RCC 7860 (cell line): ENCODE results near the gene FKBP1B.
"Not testable (repeated sequence)": the region's sequence is repeated elsewhere in the genome, so short reads cannot be mapped to it uniquely, and the experiment has no call there.

Experiments used
- DNase-seq: peaks from one replicate; pipeline ENCODE4 v3.0.0-alpha.2; 2015; ENCODE audit warnings: low spot score
- FAIRE-seq: peaks from 2 replicates; lab custom pipeline; 2012; peaks lifted over from hg19 to GRCh38; lab: Jason Lieb, UNC

FKBP1B gene

DNA sequence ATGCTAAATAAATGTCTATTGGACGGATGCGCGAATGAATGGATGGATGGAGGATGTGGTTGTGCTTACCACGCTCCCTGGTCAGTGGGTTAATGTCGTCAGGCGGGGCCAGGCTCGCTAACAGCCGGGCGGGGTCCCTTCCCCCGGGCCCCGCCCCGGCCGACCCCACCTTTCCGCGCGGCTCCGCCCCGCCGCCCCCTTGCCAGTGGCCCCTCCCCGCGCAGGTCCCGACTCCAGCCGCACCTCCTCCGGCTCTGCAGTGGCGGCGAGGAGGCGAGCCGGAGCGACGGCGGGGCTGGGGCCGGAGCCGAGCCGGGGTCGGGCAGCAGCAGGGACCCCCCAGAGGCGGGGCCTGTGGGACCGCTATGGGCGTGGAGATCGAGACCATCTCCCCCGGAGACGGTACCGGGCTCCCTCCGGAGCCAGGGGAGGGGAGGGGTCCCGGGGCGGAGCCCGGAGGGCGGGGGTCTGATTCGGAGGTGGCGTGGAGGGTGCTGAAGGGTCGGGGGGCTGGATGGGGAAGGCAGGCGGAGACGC is at the start of gene FKBP1B:
Gene FKBP1B, plus strand, starts transcription at position 257 of the 537 bp plus-strand sequence. Its CDS starts 109 bp downstream, at position 366.
- DNase-seq (peak; percentile 38), FAIRE-seq (no peak)

DNA sequence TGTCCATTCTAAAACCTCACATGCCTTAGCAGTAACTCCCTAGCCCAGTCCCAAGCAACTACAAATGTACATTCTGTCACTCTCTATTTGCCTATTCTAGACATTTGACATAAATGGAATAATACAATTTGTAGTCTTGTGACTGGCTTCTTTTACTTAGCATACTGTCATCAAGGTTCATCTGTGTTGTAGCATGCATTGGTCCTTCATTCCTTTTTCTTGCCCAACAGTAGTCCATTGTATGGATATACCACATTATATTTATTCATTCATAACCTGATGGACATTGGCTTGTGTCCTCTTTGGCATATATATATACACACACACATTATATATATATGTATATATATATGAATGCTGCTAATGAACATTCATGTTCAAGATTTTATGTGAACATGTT is 41.8 kb upstream of the FKBP1B start:
- FAIRE-seq = no peak
- no peak for DNase-seq

DNA sequence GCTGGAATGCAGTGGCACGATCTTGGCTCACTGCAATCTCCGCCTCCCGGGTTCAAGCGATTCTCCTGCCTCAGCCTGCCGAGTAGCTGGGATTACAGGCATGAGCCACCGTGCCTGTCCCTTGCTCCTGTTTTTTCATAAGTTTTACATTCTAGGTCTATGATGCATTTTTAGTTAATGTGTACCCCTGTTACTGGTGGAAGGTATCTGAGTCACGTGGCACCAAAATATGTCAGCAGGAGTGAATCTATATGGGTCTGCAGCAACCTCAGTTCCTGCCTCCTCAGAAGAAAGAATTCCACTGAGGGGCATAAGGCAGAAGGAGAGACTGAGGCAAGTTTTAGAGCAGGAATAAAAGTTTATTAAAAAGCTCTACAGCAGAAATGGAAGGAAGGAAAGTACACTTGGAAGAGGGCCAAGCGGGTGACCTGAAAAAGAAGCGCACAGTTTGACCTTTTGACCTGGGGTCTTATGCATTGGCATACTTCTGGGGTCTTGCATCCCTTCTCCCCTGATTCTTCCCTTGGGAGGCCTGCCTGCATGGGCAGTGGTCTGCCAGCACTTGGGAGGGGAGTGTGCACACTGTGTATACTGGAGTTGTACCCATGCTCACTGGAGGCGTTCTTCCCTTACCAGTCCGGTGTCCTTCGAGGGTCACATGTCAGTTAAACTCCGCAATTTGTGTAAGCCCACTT is 40.7 kb upstream of the FKBP1B start:
- FAIRE-seq = no peak
- DNase-seq = peak; percentile 60

DNA sequence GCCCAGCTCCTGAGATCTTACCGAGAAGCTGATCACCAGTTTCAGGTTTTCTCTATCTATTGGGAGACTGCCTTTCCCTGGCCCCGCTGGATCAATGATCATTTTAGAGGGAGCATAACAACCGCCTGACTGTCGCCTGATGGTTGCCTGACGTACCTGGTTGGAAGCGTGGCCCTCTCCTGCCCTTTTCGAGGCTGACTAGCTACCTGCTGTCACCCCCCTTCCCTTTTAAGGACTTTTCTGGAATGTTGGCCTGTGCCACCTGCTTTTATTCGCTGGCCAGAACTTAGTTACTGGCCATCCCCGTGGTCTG is 40.2 kb upstream of the FKBP1B start:
- DNase-seq (no peak), FAIRE-seq (no peak)

DNA sequence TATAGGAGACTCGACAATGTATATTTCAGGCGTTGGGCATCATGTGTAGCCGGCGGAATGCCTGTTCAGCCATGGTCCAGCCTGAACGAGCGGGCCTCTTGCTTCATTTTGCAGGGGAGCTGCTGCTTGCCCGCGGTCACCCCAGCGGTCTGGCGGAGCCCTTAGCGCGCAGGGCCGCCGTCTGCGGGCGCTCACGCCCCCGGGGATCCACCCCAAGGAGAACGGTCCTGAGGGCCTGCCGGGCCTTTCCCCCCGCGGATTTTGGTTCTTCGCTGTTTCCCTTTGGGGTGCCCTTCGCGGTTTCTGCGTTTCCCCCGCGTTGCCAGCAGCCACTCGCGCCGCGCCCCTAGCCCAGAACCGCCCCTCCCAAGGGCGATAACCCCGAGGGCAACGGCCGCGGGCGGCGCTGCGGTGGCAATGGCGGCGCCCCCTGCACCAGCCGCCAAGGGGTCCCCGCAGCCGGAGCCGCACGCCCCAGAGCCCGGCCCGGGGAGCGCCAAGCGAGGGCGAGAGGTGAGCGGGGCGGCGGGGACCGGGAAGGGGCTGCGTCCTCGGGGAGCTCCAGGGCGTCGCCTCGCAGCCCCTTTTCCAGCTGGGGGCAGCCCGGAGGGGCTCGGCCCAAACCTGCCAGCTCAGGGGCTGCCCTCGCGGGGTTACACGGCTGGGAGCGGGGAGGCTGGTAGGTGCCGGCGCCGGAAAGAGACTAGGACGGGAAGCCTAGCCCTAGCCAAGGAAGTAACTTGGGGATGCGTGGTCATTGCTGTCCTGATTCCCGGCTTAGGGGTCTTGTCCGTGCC is 39.7 kb upstream of the FKBP1B start, which contains the start of gene MFSD2B:
Gene MFSD2B, plus strand, starts transcription at position 406 of the 797 bp plus-strand sequence. Its CDS starts 12 bp downstream, at position 418.
- FAIRE-seq (no peak), DNase-seq (no peak)

DNA sequence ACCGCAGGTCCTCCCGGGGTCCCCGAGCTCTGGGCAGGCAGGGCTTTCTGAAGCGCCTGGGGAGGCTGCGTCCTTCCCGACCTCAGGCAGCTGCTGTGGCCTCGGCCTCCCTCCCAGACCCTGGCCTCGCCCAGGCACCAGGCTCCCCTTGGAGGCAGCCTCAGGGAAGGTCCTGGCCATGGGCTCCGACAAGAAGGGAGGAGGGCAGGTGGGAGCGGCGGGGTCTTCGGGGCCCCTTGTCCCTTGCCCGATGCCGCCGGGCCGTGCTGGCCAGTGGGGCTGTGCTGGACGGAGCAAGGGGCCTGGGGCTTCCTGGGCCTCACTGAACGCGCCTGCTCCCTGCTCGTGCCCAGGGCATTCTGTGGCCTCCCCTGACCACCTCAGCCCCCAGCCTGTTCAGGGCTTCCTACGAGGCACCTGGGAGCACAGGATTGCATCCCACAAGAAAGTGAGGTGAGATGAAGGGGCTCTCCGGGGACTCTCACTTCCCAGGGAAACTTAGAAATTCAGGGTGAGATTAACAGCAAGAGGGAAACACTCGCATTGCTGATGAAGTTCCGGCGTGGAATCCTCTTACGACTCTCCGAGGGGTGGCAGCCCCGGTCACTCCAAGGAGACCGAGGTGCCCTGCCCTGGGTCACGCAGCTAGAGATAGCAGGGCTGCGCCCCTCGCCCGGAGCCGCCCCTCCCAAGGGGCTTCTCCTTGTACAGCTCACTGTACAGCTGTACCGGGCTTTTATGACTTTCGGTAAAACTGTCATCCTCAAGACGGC is 38.9 kb upstream of the FKBP1B start:
- FAIRE-seq (no peak), DNase-seq (no peak)

DNA sequence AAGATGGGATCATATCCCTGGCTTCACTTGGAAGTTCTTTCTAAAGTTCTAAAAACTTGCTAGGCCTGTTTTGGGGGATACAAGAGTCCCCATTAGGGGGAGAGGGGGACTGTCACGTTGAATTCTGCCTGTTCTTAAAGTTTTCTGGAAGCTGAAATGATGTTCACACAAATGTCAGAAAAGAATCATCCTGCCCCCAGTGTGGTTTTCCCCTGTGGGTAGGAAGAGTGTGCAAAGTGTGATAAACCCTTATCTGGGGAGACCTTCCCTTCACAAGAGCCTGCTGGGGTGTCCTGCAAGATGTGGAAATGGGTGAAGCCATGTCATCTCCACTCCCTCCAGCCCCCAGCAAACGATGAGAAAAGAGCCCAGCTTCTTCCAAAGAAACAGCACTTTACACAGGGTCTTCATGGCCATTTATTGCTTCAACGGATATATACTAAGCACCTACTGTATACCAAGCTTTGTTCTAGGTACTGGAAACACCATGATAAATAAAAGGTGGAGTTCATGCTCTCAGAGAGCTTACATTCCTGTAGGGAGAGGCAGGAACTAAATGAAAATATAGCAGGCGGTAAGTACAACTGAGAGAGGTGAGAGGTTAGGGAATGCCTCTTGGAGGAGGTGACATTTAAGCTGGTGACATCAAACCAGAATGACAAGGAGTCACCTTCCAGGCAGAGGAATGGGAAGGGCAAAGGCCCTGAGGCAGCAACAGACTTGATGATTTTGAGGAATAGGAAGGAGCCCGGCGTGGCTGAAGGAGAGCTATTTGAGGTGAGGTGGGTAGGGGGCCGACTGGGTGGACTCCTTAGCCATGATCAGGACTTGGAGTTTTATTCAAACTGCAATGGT is 38.1 kb upstream of the FKBP1B start:
- FAIRE-seq = no peak
- no peak for DNase-seq

DNA sequence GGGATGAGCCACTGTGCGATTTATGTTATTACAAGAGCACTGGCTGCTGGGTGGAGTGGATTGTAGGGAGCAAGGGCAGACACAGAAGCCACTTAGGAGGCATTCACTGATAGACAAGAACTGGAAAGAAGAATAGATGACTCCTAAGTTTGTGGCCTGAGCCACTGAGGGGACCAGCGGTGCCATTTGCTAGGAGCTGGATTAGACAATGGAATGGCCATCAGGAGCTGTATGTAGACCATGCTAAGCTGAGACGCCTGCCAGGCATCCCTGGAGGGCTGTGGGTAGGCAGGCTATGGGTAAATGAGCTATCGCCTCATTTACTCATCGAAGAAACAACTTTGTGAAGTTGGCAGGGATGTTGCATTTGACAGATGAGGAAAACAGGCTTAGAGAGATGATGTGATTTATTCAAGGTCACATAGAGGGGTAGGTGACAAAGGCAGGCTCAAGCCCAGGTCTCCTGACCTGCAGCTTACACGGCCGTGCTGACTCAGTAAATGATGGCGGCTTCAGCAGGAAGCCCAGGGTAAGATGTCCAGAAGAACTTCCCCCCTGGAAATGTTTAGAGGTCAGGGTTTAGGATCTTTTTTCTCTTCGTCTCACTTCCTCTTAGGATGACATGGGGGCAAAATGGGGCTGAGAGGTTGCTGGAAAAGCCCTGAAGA is 36.9 kb upstream of the FKBP1B start:
- DNase-seq = no peak

DNA sequence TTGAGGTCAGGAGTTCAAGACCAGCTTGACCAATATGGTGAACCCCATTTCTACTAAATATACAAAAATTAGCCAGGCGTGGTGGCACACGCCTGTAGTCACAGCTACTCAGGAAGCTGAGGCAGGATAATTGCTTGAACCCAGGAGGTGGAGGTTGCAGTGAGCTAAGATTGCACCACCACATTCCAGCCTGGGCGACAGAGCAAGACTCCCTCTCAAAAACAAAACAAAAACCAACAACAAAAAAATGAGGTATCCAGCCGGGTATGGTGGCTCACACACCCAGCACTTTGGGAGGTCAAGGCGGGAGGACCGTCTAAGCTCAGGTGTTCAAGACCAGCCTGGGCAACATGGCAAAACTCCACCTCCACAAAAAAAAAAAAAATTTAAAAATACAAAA is 34.6 kb upstream of the FKBP1B start:
- DNase-seq, FAIRE-seq: not testable (repeated sequence)

More for the DNA sequence above, 36.9 kb upstream of the FKBP1B start:
- FAIRE-seq = no peak

DNA sequence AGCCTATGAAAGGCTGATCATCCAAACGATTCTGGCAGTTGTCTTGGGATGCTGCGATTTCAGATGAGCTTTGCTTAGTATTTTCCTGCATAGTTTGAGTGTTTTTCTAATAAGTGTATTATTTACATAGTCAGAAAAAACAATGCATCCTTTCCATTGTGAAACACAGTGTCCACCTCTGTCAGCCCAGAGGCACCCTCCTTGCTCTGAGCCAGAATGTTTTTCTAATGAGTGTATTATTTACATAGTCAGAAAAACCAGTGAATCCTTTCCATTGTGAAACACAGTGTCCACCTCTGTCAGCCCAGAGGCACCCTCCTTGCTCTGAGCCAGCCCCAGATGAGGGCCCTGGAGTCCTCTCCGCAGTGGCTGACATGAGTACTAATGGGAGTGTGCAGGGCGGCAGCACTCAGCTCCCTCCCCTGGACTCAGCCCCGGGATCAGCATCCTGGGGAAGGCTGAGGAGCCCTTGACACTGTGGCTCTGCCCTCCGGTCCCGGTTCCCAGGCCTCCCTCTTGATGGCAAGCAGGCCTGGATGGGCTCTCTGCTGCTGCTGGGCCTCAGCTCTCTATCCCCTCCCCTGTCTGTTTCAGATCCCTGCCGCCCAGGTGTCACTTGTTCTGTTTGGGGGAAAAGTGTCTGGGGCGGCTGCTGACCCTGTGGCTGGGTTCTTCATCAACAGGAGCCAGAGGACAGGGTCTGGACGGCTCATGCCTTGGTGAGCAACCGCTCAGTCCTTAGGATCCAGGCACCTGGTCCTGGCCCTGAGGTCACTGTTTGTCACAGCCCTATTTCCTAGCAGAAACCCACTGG is 33.8 kb upstream of the FKBP1B start:
- peak; percentile 64 for DNase-seq
- no peak for FAIRE-seq

DNA sequence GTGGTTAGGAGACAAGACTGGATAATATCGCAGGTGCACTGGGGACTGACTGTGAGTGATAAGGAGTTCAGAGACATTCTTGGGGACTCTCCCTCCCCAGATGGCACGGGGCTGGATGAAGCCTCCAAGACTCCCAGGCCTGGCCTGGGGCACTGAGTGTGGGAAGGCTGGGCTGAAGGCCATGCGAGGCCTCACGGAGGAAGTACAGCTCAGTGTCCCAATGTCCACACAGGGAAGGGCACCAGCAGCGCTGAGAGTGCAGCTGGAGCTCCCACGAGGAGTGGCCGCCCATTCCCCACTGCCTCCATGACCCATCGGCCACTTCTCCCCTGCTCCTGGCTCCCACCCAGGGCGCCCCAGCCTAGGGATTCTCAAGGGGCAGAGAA is 33.2 kb upstream of the FKBP1B start:
- FAIRE-seq = no peak
- DNase-seq = no peak

DNA sequence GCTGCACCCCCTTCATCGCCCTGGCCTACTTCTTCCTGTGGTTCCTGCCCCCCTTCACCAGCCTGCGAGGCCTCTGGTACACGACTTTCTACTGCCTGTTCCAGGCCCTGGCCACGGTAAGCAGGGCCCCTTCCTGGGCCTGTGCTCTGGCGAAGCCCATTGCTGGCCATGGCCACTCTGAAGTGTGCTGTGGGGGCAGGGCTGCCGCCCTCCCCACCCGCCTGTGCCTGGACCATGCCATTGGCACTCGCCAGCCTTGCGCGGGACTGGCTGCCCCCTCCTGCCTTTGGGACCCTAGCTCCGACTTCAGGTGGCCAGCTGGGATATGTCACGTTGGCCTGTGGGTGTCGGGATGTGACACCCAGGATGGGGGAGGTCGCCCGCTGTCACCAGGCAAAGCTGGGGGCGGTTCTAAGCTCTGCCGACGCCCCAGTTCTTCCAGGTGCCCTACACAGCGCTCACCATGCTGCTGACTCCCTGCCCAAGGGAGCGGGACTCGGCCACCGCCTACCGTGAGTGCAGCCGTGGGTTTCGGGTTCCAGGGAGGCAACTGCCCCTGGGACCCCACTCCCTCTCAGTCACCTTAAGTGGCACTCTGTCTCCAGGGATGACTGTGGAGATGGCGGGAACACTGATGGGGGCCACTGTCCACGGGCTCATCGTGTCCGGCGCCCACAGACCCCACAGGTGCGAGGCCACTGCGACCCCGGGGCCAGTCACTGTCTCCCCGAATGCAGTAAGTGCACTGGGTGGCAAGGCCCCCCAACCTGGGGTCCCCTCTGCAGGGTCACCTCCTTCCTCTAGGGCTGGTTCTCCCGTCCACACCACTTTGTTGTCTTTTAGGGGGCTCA is 32.5 kb upstream of the FKBP1B start:
- FAIRE-seq = no peak
- DNase-seq = no peak

DNA sequence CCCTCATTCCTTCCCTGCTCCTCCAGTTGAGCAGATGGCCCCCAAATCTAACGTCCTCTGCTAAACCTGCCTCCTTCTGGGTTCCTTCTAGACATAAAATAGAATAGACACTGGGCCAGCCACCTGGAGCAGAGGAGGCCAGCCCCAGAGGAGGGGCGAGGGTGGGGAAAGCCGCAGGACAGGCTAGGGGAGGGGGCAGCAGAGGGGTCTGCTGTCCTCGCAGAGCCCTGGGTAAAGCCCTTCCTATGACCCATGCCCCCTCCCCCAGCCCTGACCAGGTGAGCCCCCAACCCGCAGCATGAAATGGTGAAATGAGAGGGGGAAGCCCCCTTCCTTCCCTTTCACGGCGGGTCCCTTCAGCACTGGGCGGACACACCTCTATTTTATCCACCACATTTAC is 31.8 kb upstream of the FKBP1B start:
- no peak for DNase-seq
- no peak for FAIRE-seq

DNA sequence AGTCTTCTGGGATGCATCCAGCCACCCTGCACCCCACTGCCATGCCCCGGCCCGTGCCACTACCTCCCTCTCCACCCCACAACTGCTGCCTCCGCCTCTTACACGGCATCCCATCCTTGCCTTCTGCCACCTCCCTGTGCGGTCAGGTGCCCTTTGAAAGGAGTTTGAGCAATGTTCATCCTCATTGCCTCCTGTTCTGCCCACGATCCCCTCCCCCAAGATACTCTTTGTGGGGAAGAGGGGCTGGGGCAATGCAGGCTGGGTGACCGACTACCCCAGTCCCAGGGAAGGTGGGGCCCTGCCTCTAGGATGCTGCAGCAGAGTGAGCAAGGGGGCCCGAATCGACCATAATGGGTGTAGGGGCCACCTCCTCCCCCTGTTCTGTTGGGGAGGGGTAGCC is 31.3 kb upstream of the FKBP1B start:
- DNase-seq = no peak
- no peak for FAIRE-seq

DNA sequence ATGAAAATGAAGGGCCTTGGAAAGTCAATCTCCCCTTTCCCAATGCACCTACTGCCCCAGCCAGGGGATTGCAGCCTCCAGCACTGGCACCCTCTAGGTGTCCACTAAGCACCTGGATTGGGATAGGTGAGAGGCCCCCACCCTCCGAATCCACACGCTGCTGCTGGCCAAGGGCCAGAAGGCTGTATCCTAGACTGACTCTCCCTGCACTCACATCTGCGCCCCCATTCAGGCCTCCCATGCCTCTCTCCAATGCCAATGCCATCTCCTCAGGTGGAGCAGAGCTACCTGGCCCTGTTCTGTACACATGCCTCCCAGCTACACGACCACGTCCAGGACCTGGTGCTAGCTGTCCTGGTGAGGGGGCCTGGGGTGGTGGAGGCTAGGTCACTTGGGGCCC is 29.8 kb upstream of the FKBP1B start:
- no peak for DNase-seq
- FAIRE-seq = no peak

DNA sequence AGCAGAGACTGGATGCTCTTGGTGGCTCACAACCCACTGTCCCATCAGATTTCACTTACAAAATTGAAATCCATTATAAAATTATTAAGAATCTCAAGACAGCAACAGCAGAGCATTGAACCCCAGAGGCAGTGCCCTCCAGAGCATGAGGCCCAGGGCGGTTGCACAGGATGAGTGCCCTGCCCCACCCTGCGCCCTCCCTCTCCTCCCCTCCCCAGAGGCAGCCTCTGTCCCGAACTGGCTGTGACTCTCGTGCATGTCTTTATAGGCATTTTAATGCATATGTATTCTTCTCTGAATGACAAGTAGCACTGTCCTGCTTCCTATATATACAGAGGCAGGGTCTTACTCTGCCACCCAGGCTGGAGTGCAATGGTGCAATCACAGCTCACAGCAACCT is 29.3 kb upstream of the FKBP1B start:
- DNase-seq = no peak
- FAIRE-seq = no peak

DNA sequence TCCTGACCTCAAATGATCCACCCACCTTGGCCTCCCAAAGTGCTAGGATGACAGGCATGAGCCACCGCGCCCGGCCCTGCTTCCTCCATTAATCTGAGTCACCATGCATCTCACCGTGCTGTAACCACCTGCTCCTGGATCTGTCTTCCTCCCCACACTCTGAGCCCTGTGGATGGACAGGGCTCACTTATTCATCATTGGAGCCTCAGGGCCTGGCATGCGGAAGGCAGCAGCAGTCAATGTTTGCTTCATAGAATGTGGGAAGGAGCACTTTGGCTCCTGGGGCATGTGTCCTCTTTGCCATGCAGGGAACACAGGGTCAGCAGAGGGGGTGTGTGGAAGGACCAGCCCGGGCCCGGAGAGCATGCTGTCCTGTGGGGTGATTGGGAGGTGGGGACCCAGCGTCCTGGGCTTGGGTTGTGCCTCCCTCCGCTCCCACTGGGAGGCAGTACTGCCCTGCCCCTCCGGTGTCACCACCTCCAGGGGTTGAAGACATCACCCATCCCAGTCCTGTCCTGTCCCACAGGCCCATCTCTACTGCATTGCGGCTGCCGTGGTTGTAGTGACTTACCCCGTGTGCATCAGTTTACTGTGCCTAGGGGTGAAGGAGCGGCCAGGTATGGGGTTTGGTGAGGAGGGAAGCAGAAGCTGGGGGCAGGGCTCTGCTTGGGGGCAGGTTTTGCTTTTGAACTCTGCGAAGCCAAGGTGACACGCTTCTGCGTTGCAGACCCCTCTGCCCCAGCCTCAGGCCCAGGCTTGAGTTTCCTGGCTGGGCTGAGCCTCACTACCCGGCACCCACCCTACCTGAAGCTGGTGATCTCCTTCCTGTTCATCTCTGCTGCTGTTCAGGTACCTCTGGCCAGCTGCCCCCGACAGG is 28.2 kb upstream of the FKBP1B start:
- FAIRE-seq (no peak), DNase-seq (no peak)
